Esophagus muscularis mucosa (tissue), 4 donors: Measurements from ENCODE around the gene SAT2.

Experiments used
- CTCF ChIP-seq, 3 experiments: fragments of 200-600 bp in 2 of 3; fragments of 450-650 bp in 1 of 3; sonication (generic) in 2 of 3; IDR thresholded peaks; one replicate each; pipeline ENCODE4 v1.5.1; 2017 to 2019; ENCODE audit warnings: antibody characterized with exemption in 3 of 3, mild to moderate bottlenecking in 2 of 3, moderate library complexity in 1 of 3
- EP300 ChIP-seq: sonication (generic); formaldehyde crosslinking; IDR thresholded peaks from one replicate; pipeline ENCODE4 v1.6.1; 2017; ENCODE audit warnings: antibody characterized with exemption
- POLR2A ChIP-seq: fragments of 450-650 bp; IDR thresholded peaks from one replicate; pipeline ENCODE4 v1.6.1; 2017; ENCODE audit warnings: antibody characterized with exemption, moderate library complexity, mild to moderate bottlenecking, low read depth
- POLR2AphosphoS5 ChIP-seq, 2 donors: sonication (generic); formaldehyde crosslinking; IDR thresholded peaks; one replicate each; pipeline ENCODE4 v1.6.1; 2017; ENCODE audit warnings: antibody characterized with exemption in 2 of 2

GRCh38 chr17:7613769-7614424, 13.7 kb downstream of the SAT2 start:
- TF ChIP-seq CTCF (IDR thresholded peaks at IDR 0.05) (no peak), POLR2A (no peak), POLR2AphosphoS5 (IDR thresholded peaks at IDR 0.05) (no peak), EP300 (no peak)
